Hepatocyte (in vitro differentiated cells): ENCODE results near the gene PRDM11. TPM values are rescaled to one million over a fixed set of nuclear protein-coding genes. Genes with fewer than 3 reads are reported as not detected.
A peak's percentile ranks its signal among the peaks of the same experiment; 100 is the strongest.

Experiments used
- DNase-seq: peaks from one replicate; pipeline ENCODE4 v3.0.0-alpha.2; 2016; ENCODE audit warnings: low spot score
- H2AFZ ChIP-seq: fragments of 200-600 bp; sonication (generic); 2 replicates; pipeline ENCODE4 v1.6.0; 2016; ENCODE audit warnings: antibody characterized with exemption, mild to moderate bottlenecking
- H3K27ac ChIP-seq: fragments of 200-600 bp; sonication (generic); 2 replicates; pipeline ENCODE4 v1.5.1; 2016; ENCODE audit warnings: mild to moderate bottlenecking
- H3K27me3 ChIP-seq: fragments of 200-600 bp; sonication (generic); 2 replicates; pipeline ENCODE4 v1.6.1; 2016
- H3K36me3 ChIP-seq: fragments of 200-600 bp; sonication (generic); replicated peaks from 2 replicates; pipeline ENCODE4 v1.5.1; 2016; ENCODE audit warnings: low read depth; ENCODE audit not compliant: insufficient read depth
- H3K4me1 ChIP-seq: fragments of 200-600 bp; sonication (generic); 2 replicates; pipeline ENCODE4 v1.5.1; 2016; ENCODE audit warnings: mild to moderate bottlenecking, moderate library complexity; ENCODE audit not compliant: insufficient read depth
- H3K4me2 ChIP-seq: fragments of 200-600 bp; sonication (generic); 2 replicates; pipeline ENCODE4 v1.6.0; 2016
- H3K4me3 ChIP-seq: fragments of 200-600 bp; sonication (generic); 2 replicates; pipeline ENCODE4 v1.5.1; 2016; ENCODE audit warnings: mild to moderate bottlenecking
- H3K79me2 ChIP-seq: fragments of 200-600 bp; sonication (generic); 2 replicates; pipeline ENCODE4 v1.6.0; 2017; ENCODE audit warnings: mild to moderate bottlenecking
- H3K9me2 ChIP-seq: fragments of 200-600 bp; sonication (generic); replicated peaks from 2 replicates; pipeline ENCODE4 v1.6.0; 2017; ENCODE audit warnings: mild to moderate bottlenecking; ENCODE audit not compliant: insufficient read depth
- H3K9me3 ChIP-seq: fragments of 200-600 bp; sonication (generic); 2 replicates; pipeline ENCODE4 v1.5.1; 2016; ENCODE audit warnings: low read depth, mild to moderate bottlenecking
- H4K20me1 ChIP-seq: fragments of 200-600 bp; sonication (generic); 2 replicates; pipeline ENCODE4 v1.6.0; 2016; ENCODE audit warnings: mild to moderate bottlenecking; ENCODE audit not compliant: insufficient read depth, poor library complexity, severe bottlenecking
- CTCF ChIP-seq: fragments of 200-600 bp; sonication (generic); IDR thresholded peaks from 2 replicates; pipeline ENCODE4 v1.5.1; 2016; ENCODE audit warnings: antibody characterized with exemption, mild to moderate bottlenecking; ENCODE audit not compliant: poor library complexity
- EZH2 ChIP-seq: fragments of 200-600 bp; sonication (generic); IDR thresholded peaks from 2 replicates; pipeline ENCODE4 v1.6.1; 2016; ENCODE audit warnings: antibody characterized with exemption, mild to moderate bottlenecking, borderline replicate concordance
- EZH2phosphoT487 ChIP-seq: fragments of 200-600 bp; sonication (generic); IDR thresholded peaks from one replicate; pipeline ENCODE4 v1.6.1; 2018; ENCODE audit warnings: antibody characterized with exemption, mild to moderate bottlenecking, low read depth, moderate library complexity; ENCODE audit not compliant: unreplicated experiment, severe bottlenecking
- WGBS: methylation state at CpG from one replicate; pipeline ENCODE4 v1.1.6; 2016; ENCODE audit warnings: low lambda C conversion rate; ENCODE audit errors: missing lambda C conversion rate; 5-methylcytosine and 5-hydroxymethylcytosine counted together
- polyA plus RNA-seq: library from polyadenylated mRNA; unstranded; fragments of >200 nt; fragmentation: Nextera tagmentation; extraction: Ambion mirVana; gene quantifications from 2 replicates; pipeline ENCODE4 v1.2.1, GENCODE V29; 2016
- total RNA-seq: library from RNA; depleted of rRNA; stranded (reverse); fragments of >200 nt; gene quantifications from 2 replicates; pipeline ENCODE4 v1.2.3, GENCODE V29; 2014

The PRDM11 gene
- total and polyA plus RNA-seq, 2 experiments from 2014 or later, result 11.2 to 15.0 TPM

GRCh38 chr11:45106440-45106839, 40.0 kb upstream of the PRDM11 start:
- H3K4me1 ChIP-seq, result peaks cover 24% of the 10 kb centered on the region
- H3K27ac ChIP-seq, result peak overlapping the region; percentile 48
- H3K36me3 ChIP-seq, result no peaks in the 10 kb centered on the region
- no peak overlapping the region for H3K4me3 ChIP-seq
- no peaks in the 10 kb centered on the region for H4K20me1 ChIP-seq
- no peaks in the 10 kb centered on the region for H3K79me2 ChIP-seq
- no peak for DNase-seq
- no peak overlapping the region for H3K4me2 ChIP-seq
- no peaks in the 10 kb centered on the region for H3K27me3 ChIP-seq
- H3K9me3 ChIP-seq, result no peaks in the 10 kb centered on the region
- 82% methylated on average over 9 of the region's 9 CpGs for WGBS
- no peak overlapping the region for H2AFZ ChIP-seq
- H3K9me2 ChIP-seq, result no peaks in the 10 kb centered on the region
- TF ChIP-seq CTCF (no peak), EZH2 (no peak), EZH2phosphoT487 (no peak)

- H3K27ac ChIP-seq, result peak overlapping the region; percentile 48
- no peaks in the 10 kb centered on the region for H3K9me2 ChIP-seq
- H3K4me3 ChIP-seq, result no peak overlapping the region
- H2AFZ ChIP-seq, result no peak overlapping the region
- no peaks in the 10 kb centered on the region for H3K79me2 ChIP-seq
- H3K36me3 ChIP-seq, result no peaks in the 10 kb centered on the region
- H3K9me3 ChIP-seq, result no peaks in the 10 kb centered on the region
- H4K20me1 ChIP-seq, result no peaks in the 10 kb centered on the region
- no peaks in the 10 kb centered on the region for H3K27me3 ChIP-seq
- peaks cover 24% of the 10 kb centered on the region for H3K4me1 ChIP-seq
- no peak for DNase-seq
- WGBS, result 52% methylated on average over 5 of the region's 5 CpGs
- H3K4me2 ChIP-seq, result no peak overlapping the region
- TF ChIP-seq EZH2phosphoT487, result no peak
- no peak for TF ChIP-seq CTCF
Observed at GRCh38 chr11:45107029-45107428, 39.4 kb upstream of the PRDM11 start.

- Histone ChIP-seq H4K20me1 (no peaks in the 10 kb centered on the region), H3K9me2 (no peaks in the 10 kb centered on the region), H3K27me3 (no peaks in the 10 kb centered on the region), H2AFZ (no peak overlapping the region), H3K4me2 (no peak overlapping the region), H3K79me2 (no peaks in the 10 kb centered on the region), H3K4me1 (peaks cover 17% of the 10 kb centered on the region), H3K36me3 (no peaks in the 10 kb centered on the region), H3K27ac (peak overlapping the region; percentile 53), H3K9me3 (no peaks in the 10 kb centered on the region), H3K4me3 (no peak overlapping the region)
- WGBS, result 71% methylated on average over 14 of the region's 14 CpGs
- peak; percentile 48 for DNase-seq
- no peak for TF ChIP-seq EZH2
- no peak for TF ChIP-seq CTCF
- no peak for TF ChIP-seq EZH2phosphoT487
Observed at GRCh38 chr11:45108070-45109064, 38.1 kb upstream of the PRDM11 start.
